A549 (cell line): ENCODE data around the gene RPL7L1. TPM values are rescaled to one million over a fixed set of nuclear protein-coding genes. Genes with fewer than 3 reads are reported as not detected.

Experiments used
- ATAC-seq, 2 experiments: fragments of 200-7000 bp in 1 of 2; fragments of >200 bp in 1 of 2; cut with Nextera tagmentation in 1 of 2; cut with Tn5 transposase in 1 of 2; 3 replicates each; pipeline versions ENCODE4 v1.8.0 to v1.9.1; 2018 to 2020; ENCODE audit warnings: mild to moderate bottlenecking in 1 of 2, moderate library complexity in 1 of 2
- CTCF ChIA-PET: fragments of 300-600 bp; sonication (Branson Sonifier 250); formaldehyde crosslinking; extraction: SDS; loops from one replicate; lab custom pipeline; 2021; ENCODE audit warnings: antibody characterized with exemption, inconsistent platforms; lab: Yijun Ruan, JAX
- POLR2A ChIA-PET: fragments of 350-600 bp; formaldehyde crosslinking; extraction: SDS; loops from one replicate; lab custom pipeline; 2021; ENCODE audit warnings: antibody characterized with exemption, inconsistent platforms; lab: Yijun Ruan, JAX
- DNase-seq, 2 experiments: peaks; one replicate each; pipeline versions ENCODE4 v3.0.0 to v3.0.0-alpha.2; 2011 to 2016; ENCODE audit warnings: low read depth in 1 of 2, low spot score in 1 of 2
- FAIRE-seq: peaks from 2 replicates; lab custom pipeline; 2011; peaks lifted over from hg19 to GRCh38; lab: Jason Lieb, UNC
- H3K27ac ChIP-seq, 2 experiments: fragments of >200 bp; sonication (Bioruptor Twin); formaldehyde crosslinking; 3 replicates each; pipeline ENCODE4 v1.5.1; 2016 to 2017
- H3K4me1 ChIP-seq: fragments of >200 bp; sonication (Bioruptor Twin); formaldehyde crosslinking; 3 replicates; pipeline ENCODE4 v1.6.1; 2016
- H3K4me2 ChIP-seq: fragments of >200 bp; sonication (Bioruptor Twin); formaldehyde crosslinking; 3 replicates; pipeline ENCODE4 v1.6.1; 2016
- H3K4me3 ChIP-seq: fragments of >200 bp; sonication (Bioruptor Twin); formaldehyde crosslinking; 3 replicates; pipeline ENCODE4 v1.5.1; 2016
- H3K9me3 ChIP-seq: fragments of >200 bp; sonication (Bioruptor Twin); formaldehyde crosslinking; 3 replicates; pipeline ENCODE4 v1.6.1; 2016
- BHLHE40 ChIP-seq: IDR thresholded peaks from 2 replicates; pipeline ENCODE4 v1.6.1; 2012; ENCODE audit warnings: low read depth, low read length, inconsistent platforms
- FOSB ChIP-seq: fragments of 250-450 bp; sonication (Bioruptor Pico); IDR thresholded peaks from 2 replicates; pipeline ENCODE4 v1.5.0; 2020; ENCODE audit warnings: mild to moderate bottlenecking, moderate library complexity
- FOXS1 ChIP-seq: fragments of 250-450 bp; sonication (Bioruptor Pico); IDR thresholded peaks from 2 replicates; pipeline ENCODE4 v1.5.0; 2020; ENCODE audit warnings: mild to moderate bottlenecking, moderate library complexity
- JUN ChIP-seq, 2 experiments: fragments of >200 bp; sonication (Bioruptor Twin); formaldehyde crosslinking; IDR thresholded peaks; 2 replicates in 1 of 2; 3 replicates in 1 of 2; pipeline ENCODE4 v1.6.1; 2016 to 2017
- KDM1A ChIP-seq: fragments of 200-600 bp; sonication (generic); IDR thresholded peaks from 2 replicates; pipeline ENCODE4 v1.6.1; 2016; ENCODE audit warnings: low read depth, mild to moderate bottlenecking
- KDM5A ChIP-seq: fragments of 200-600 bp; sonication (generic); IDR thresholded peaks from 2 replicates; pipeline ENCODE4 v1.6.1; 2016; ENCODE audit warnings: antibody characterized with exemption, mild to moderate bottlenecking
- MAZ ChIP-seq: fragments of 150-350 bp; IDR thresholded peaks from 2 replicates; pipeline ENCODE4 v1.6.1; 2014; ENCODE audit warnings: antibody characterized with exemption, low read depth, low read length, borderline replicate concordance
- NFE2L2 ChIP-seq: fragments of 150-350 bp; conservative IDR thresholded peaks from 2 replicates; pipeline ENCODE4 v1.6.1; 2014; ENCODE audit warnings: low read length
- NPAS2 ChIP-seq: fragments of 250-450 bp; sonication (Bioruptor Pico); IDR thresholded peaks from 2 replicates; pipeline ENCODE4 v1.8.0; 2022; ENCODE audit warnings: mild to moderate bottlenecking, moderate library complexity, borderline replicate concordance
- RARB ChIP-seq: fragments of 250-450 bp; sonication (Bioruptor Pico); IDR thresholded peaks from 2 replicates; pipeline ENCODE4 v1.8.0; 2021; ENCODE audit warnings: mild to moderate bottlenecking, moderate library complexity
- SREBF2 ChIP-seq: fragments of 450-650 bp; IDR thresholded peaks from 2 replicates; pipeline ENCODE4 v1.6.1; 2014; ENCODE audit warnings: mild to moderate bottlenecking, moderate library complexity
- TFCP2L1 ChIP-seq: fragments of 250-450 bp; sonication (Bioruptor Pico); IDR thresholded peaks from 2 replicates; pipeline ENCODE4 v1.5.0; 2021; ENCODE audit warnings: mild to moderate bottlenecking
- ZC3H11A ChIP-seq: fragments of 450-650 bp; IDR thresholded peaks from 2 replicates; pipeline ENCODE4 v1.6.1; 2014; ENCODE audit warnings: antibody characterized with exemption, mild to moderate bottlenecking
- ZFP36 ChIP-seq: fragments of 450-650 bp; IDR thresholded peaks from 2 replicates; pipeline ENCODE4 v1.6.1; 2014; ENCODE audit warnings: borderline replicate concordance; ENCODE audit not compliant: partially characterized antibody
- WGBS: methylation state at CpG from one replicate; pipeline ENCODE4 v1.1.6; 2017; ENCODE audit errors: missing lambda C conversion rate; 5-methylcytosine and 5-hydroxymethylcytosine counted together
- polyA plus RNA-seq, 4 experiments: library from polyadenylated mRNA; depleted of rRNA in 3 of 4; stranded (reverse); fragments of >200 nt; fragmentation: RNase III in 1 of 4; extraction: RNeasy Plus Mini Kit Qiagen cat#74134 plus additional on column Dnase treatment in 1 of 4; gene quantifications; 2 replicates in 3 of 4; 3 replicates in 1 of 4; pipeline ENCODE4 v1.2.3, GENCODE V29; 2011 to 2017
- TF ChIP-seq, protein P1 (sequence below): fragments of 250-450 bp; sonication (Bioruptor Pico); IDR thresholded peaks from 2 replicates; pipeline ENCODE4 v1.5.0; 2021; ENCODE audit warnings: mild to moderate bottlenecking, moderate library complexity, borderline replicate concordance

The RPL7L1 gene
- polyA plus RNA-seq, 2 of the 4 experiments (the other 2 are of a cell fraction) = 46.4 to 84.1 TPM

DNA sequence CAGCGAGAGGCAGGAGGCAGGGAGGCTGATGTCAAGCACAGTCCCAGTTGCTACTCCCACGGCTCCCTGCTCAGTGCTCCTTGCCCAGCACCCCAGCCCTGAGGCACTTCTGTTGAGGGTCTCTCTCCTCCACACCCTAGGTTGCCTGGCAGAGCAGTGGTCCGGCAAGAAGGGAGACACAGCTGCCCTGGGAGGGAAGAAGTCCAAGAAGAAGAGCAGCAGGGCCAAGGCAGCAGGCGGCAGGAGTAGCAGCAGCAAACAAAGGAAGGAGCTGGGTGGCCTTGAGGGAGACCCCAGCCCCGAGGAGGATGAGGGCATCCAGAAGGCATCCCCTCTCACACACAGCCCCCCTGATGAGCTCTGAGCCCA, 59.0 kb downstream of the RPL7L1 start:
- ChIA-PET CTCF (no interaction called here), POLR2A (interaction anchor here (1.3 kb wide), 1 partner anchor 10 kb away, joined by 3 read pairs; the partner anchor contains the start of gene CNPY3)
- Histone ChIP-seq H3K27ac (no peak overlapping the region), H3K9me3 (no peaks in the 10 kb centered on the region), H3K4me2 (no peak overlapping the region), H3K4me1 (no peaks in the 10 kb centered on the region), H3K4me3 (no peak overlapping the region)
- ATAC-seq = peak in 1 of 2 experiments; percentile 24; a peak in 1 of 6 replicates
- FAIRE-seq = no peak
- 86% methylated on average over 4 of the region's 5 CpGs for WGBS
- no peak for DNase-seq
- no peak for TF ChIP-seq MAZ
- TF ChIP-seq BHLHE40 = no peak

DNA sequence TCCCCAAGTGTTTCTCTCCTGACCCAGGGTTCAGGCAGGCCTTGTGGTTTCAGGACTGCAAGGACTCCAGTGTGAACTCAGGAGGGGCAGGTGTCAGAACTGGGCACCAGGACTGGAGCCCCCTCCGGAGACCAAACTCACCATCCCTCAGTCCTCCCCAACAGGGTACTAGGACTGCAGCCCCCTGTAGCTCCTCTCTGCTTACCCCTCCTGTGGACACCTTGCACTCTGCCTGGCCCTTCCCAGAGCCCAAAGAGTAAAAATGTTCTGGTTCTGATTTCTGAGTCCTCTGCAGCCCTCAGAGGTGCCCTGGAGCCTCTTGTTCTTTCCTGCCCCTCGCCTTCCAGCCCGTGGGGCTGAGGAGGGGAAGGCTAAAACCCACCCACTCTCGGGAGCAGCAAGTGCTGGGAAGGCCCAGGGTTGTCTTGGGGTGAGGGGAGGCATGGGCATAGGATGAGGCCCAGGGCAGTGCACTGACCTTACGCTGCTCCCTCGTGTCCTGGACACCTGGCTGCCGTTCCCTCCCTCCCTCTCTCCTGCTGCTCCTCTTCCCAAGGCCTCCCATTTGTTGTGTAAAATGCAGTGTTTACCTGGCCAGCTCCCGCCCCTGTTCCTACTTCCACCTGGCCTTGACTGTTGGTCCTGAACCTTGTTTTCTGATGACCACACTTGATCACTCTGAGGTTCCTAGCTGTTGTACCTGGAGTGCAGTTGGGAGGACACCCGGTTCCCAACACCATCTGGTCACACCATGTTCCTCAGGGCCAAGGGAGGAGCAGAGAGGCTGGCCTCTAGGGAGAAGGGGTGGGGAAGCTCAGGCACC, 59.8 kb downstream of the RPL7L1 start:
- POLR2A ChIA-PET = no interaction called here
- Histone ChIP-seq H3K4me2 (no peak overlapping the region), H3K27ac (no peak overlapping the region), H3K4me1 (no peaks in the 10 kb centered on the region), H3K4me3 (no peak overlapping the region), H3K9me3 (no peaks in the 10 kb centered on the region)
- CTCF ChIA-PET = no interaction called here
- FAIRE-seq = no peak
- peak in 1 of 2 experiments; percentile 25; a peak in 1 of 6 replicates for ATAC-seq
- no peak for DNase-seq
- TF ChIP-seq KDM5A = no peak
- TF ChIP-seq, protein P1, sequence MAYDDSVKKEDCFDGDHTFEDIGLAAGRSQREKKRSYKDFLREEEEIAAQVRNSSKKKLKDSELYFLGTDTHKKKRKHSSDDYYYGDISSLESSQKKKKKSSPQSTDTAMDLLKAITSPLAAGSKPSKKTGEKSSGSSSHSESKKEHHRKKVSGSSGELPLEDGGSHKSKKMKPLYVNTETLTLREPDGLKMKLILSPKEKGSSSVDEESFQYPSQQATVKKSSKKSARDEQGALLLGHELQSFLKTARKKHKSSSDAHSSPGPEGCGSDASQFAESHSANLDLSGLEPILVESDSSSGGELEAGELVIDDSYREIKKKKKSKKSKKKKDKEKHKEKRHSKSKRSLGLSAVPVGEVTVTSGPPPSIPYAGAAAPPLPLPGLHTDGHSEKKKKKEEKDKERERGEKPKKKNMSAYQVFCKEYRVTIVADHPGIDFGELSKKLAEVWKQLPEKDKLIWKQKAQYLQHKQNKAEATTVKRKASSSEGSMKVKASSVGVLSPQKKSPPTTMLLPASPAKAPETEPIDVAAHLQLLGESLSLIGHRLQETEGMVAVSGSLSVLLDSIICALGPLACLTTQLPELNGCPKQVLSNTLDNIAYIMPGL = no peak
- TF ChIP-seq BHLHE40 = no peak
- TF ChIP-seq FOSB = no peak
- no peak for TF ChIP-seq JUN (IDR thresholded peaks at IDR 0.05)
- no peak for TF ChIP-seq SREBF2
- TF ChIP-seq FOXS1 (CRISPR knock-in tag) = no peak
- TF ChIP-seq ZC3H11A = no peak
- no peak for TF ChIP-seq NPAS2 (CRISPR knock-in tag)
- TF ChIP-seq ZFP36 = no peak
- no peak for TF ChIP-seq KDM1A
- no peak for TF ChIP-seq NFE2L2
- no peak for TF ChIP-seq TFCP2L1 (CRISPR knock-in tag)
- TF ChIP-seq RARB (CRISPR knock-in tag) = no peak
- TF ChIP-seq, all 56 proteins: peak for 0
- 86% methylated on average over 8 of the region's 9 CpGs for WGBS

Other genes with a start within 250 kb of the RPL7L1 start
- not detected in 2 replicates for gene PRPH2, start 157.0 kb upstream of the RPL7L1 start, polyA plus RNA-seq (2011; rRNA removed)
- not detected in 3 replicates for gene PRPH2, start 157.0 kb upstream of the RPL7L1 start, polyA plus RNA-seq (2017; fragmentation: RNase III; extraction: RNeasy Plus Mini Kit Qiagen cat#74134 plus additional on column Dnase treatment)
- 10.2 and 10.3 TPM in 2 replicates for gene TBCC, start 133.5 kb upstream of the RPL7L1 start, polyA plus RNA-seq (2011; rRNA removed)
- gene TBCC, start 133.5 kb upstream of the RPL7L1 start, polyA plus RNA-seq (2017; fragmentation: RNase III; extraction: RNeasy Plus Mini Kit Qiagen cat#74134 plus additional on column Dnase treatment) = 12.3 to 13.3 TPM (median 12.4 TPM) in 3 replicates
- gene BICRAL, start 97.6 kb upstream of the RPL7L1 start, polyA plus RNA-seq (2011; rRNA removed) = 8.6 and 9.0 TPM in 2 replicates
- 2.9 to 3.5 TPM (median 3.3 TPM) in 3 replicates for gene BICRAL, start 97.6 kb upstream of the RPL7L1 start, polyA plus RNA-seq (2017; fragmentation: RNase III; extraction: RNeasy Plus Mini Kit Qiagen cat#74134 plus additional on column Dnase treatment)
- not detected in 2 replicates for gene PTCRA, start 36.4 kb downstream of the RPL7L1 start, polyA plus RNA-seq (2011; rRNA removed)
- not detected in 3 replicates for gene PTCRA, start 36.4 kb downstream of the RPL7L1 start, polyA plus RNA-seq (2017; fragmentation: RNase III; extraction: RNeasy Plus Mini Kit Qiagen cat#74134 plus additional on column Dnase treatment)
- 28.2 and 30.3 TPM in 2 replicates for gene CNPY3, start 49.9 kb downstream of the RPL7L1 start, polyA plus RNA-seq (2011; rRNA removed)
- 31.9 to 39.4 TPM (median 38.5 TPM) in 3 replicates for gene CNPY3, start 49.9 kb downstream of the RPL7L1 start, polyA plus RNA-seq (2017; fragmentation: RNase III; extraction: RNeasy Plus Mini Kit Qiagen cat#74134 plus additional on column Dnase treatment)
- gene GNMT, start 81.1 kb downstream of the RPL7L1 start, polyA plus RNA-seq (2011; rRNA removed) = 0.12 TPM in 2 replicates
- gene GNMT, start 81.1 kb downstream of the RPL7L1 start, polyA plus RNA-seq (2017; fragmentation: RNase III; extraction: RNeasy Plus Mini Kit Qiagen cat#74134 plus additional on column Dnase treatment) = 0.23 to 0.32 TPM (median 0.31 TPM) in 3 replicates
- 4.6 TPM in 2 replicates for gene PEX6, start 99.6 kb downstream of the RPL7L1 start, polyA plus RNA-seq (2011; rRNA removed)
- 8.3 to 9.5 TPM (median 8.6 TPM) in 3 replicates for gene PEX6, start 99.6 kb downstream of the RPL7L1 start, polyA plus RNA-seq (2017; fragmentation: RNase III; extraction: RNeasy Plus Mini Kit Qiagen cat#74134 plus additional on column Dnase treatment)
- gene PPP2R5D, start 105.0 kb downstream of the RPL7L1 start, polyA plus RNA-seq (2011; rRNA removed) = 34.6 and 41.6 TPM in 2 replicates
- gene PPP2R5D, start 105.0 kb downstream of the RPL7L1 start, polyA plus RNA-seq (2017; fragmentation: RNase III; extraction: RNeasy Plus Mini Kit Qiagen cat#74134 plus additional on column Dnase treatment) = 25.8 to 26.5 TPM (median 26.0 TPM) in 3 replicates
- gene MEA1, start 134.3 kb downstream of the RPL7L1 start, polyA plus RNA-seq (2011; rRNA removed) = 58.6 and 63.4 TPM in 2 replicates
- gene MEA1, start 134.3 kb downstream of the RPL7L1 start, polyA plus RNA-seq (2017; fragmentation: RNase III; extraction: RNeasy Plus Mini Kit Qiagen cat#74134 plus additional on column Dnase treatment) = 90.1 to 94.3 TPM (median 92.8 TPM) in 3 replicates
- gene KLHDC3, start 134.6 kb downstream of the RPL7L1 start, polyA plus RNA-seq (2011; rRNA removed) = 18.8 and 21.3 TPM in 2 replicates
- gene KLHDC3, start 134.6 kb downstream of the RPL7L1 start, polyA plus RNA-seq (2017; fragmentation: RNase III; extraction: RNeasy Plus Mini Kit Qiagen cat#74134 plus additional on column Dnase treatment) = 25.5 to 28.0 TPM (median 26.9 TPM) in 3 replicates
- 51.9 and 52.3 TPM in 2 replicates for gene RRP36, start 142.0 kb downstream of the RPL7L1 start, polyA plus RNA-seq (2011; rRNA removed)
- gene RRP36, start 142.0 kb downstream of the RPL7L1 start, polyA plus RNA-seq (2017; fragmentation: RNase III; extraction: RNeasy Plus Mini Kit Qiagen cat#74134 plus additional on column Dnase treatment) = 54.0 to 56.2 TPM (median 55.7 TPM) in 3 replicates
- gene CUL7, start 174.2 kb downstream of the RPL7L1 start, polyA plus RNA-seq (2011; rRNA removed) = 12.1 and 14.6 TPM in 2 replicates
- gene CUL7, start 174.2 kb downstream of the RPL7L1 start, polyA plus RNA-seq (2017; fragmentation: RNase III; extraction: RNeasy Plus Mini Kit Qiagen cat#74134 plus additional on column Dnase treatment) = 8.1 to 10.6 TPM (median 10.0 TPM) in 3 replicates
- gene MRPL2, start 179.8 kb downstream of the RPL7L1 start, polyA plus RNA-seq (2011; rRNA removed) = 20.9 and 33.7 TPM in 2 replicates
- gene MRPL2, start 179.8 kb downstream of the RPL7L1 start, polyA plus RNA-seq (2017; fragmentation: RNase III; extraction: RNeasy Plus Mini Kit Qiagen cat#74134 plus additional on column Dnase treatment) = 50.9 to 55.6 TPM (median 51.9 TPM) in 3 replicates
- 8.4 and 10.0 TPM in 2 replicates for gene KLC4, start 180.0 kb downstream of the RPL7L1 start, polyA plus RNA-seq (2011; rRNA removed)
- gene KLC4, start 180.0 kb downstream of the RPL7L1 start, polyA plus RNA-seq (2017; fragmentation: RNase III; extraction: RNeasy Plus Mini Kit Qiagen cat#74134 plus additional on column Dnase treatment) = 7.7 to 11.8 TPM (median 9.9 TPM) in 3 replicates
- 2.8 and 3.4 TPM in 2 replicates for gene PTK7, start 196.7 kb downstream of the RPL7L1 start, polyA plus RNA-seq (2011; rRNA removed)
- gene PTK7, start 196.7 kb downstream of the RPL7L1 start, polyA plus RNA-seq (2017; fragmentation: RNase III; extraction: RNeasy Plus Mini Kit Qiagen cat#74134 plus additional on column Dnase treatment) = 4.5 to 5.7 TPM (median 5.6 TPM) in 3 replicates